GM10248 (cell line): ENCODE measurements around the gene RGS11.
A peak's percentile ranks its signal among the peaks of the same experiment; 100 is the strongest.

Source experiments
- CTCF ChIA-PET: fragments of 300-600 bp; sonication (Branson Sonifier 250); formaldehyde crosslinking; extraction: SDS; loops from one replicate; lab custom pipeline; 2021; ENCODE audit warnings: antibody characterized with exemption; lab: Yijun Ruan, JAX
- POLR2A ChIA-PET: fragments of 350-650 bp; sonication (Branson Sonifier 250); formaldehyde crosslinking; extraction: SDS; loops from one replicate; lab custom pipeline; 2020; ENCODE audit warnings: antibody characterized with exemption; lab: Yijun Ruan, JAX
- DNase-seq: peaks from one replicate; pipeline ENCODE4 v3.0.0; 2012; ENCODE audit errors: extremely low spot score
- TF ChIP-seq, protein P1 (sequence below): IDR thresholded peaks from 2 replicates; pipeline ENCODE4 v1.5.1; 2012; ENCODE audit warnings: mild to moderate bottlenecking, low read depth; ENCODE audit errors: extremely low read depth, missing control alignments, control extremely low read depth

The RGS11 gene

DNA sequence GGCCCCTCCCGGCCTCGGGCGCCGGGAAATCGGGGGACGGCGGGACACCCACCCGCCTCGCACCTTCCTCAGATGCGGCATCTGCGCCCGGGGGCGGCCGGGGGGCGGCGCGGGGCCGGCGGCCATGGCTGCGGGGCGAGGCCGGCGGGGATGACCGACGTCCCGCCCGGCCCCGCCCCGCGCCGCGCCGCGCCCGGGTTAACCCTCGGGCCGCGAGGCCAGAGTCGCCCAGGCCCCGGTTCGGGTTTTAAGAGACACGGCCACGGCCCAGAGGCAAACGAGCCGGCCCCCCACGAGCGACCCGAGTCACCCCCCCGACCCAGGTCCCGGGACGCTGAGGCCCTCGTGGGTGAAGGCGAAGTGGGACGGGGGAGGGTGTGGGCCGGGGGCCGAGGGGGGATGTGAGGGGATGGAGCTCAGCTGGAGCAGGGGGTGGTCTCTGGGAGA, at the start of gene RGS11:
Gene RGS11, minus strand, starts transcription at position 159 of the 447 bp plus-strand sequence. Its CDS starts 33 bp downstream, at position 126.
- POLR2A ChIA-PET = no interaction called here
- TF ChIP-seq, protein P1, sequence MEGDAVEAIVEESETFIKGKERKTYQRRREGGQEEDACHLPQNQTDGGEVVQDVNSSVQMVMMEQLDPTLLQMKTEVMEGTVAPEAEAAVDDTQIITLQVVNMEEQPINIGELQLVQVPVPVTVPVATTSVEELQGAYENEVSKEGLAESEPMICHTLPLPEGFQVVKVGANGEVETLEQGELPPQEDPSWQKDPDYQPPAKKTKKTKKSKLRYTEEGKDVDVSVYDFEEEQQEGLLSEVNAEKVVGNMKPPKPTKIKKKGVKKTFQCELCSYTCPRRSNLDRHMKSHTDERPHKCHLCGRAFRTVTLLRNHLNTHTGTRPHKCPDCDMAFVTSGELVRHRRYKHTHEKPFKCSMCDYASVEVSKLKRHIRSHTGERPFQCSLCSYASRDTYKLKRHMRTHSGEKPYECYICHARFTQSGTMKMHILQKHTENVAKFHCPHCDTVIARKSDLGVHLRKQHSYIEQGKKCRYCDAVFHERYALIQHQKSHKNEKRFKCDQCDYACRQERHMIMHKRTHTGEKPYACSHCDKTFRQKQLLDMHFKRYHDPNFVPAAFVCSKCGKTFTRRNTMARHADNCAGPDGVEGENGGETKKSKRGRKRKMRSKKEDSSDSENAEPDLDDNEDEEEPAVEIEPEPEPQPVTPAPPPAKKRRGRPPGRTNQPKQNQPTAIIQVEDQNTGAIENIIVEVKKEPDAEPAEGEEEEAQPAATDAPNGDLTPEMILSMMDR = no peak
- CTCF ChIA-PET = no interaction called here
- no peak for DNase-seq

- TF ChIP-seq, protein P1 = no peak
- POLR2A ChIA-PET = no interaction called here
- CTCF ChIA-PET = no interaction called here
- peak; percentile 69 for DNase-seq
These were observed 48.9 kb upstream of the RGS11 start for GRCh38 chr16:324451-325334.

- ChIA-PET POLR2A (no interaction called here), CTCF (no interaction called here)
- DNase-seq = no peak
- TF ChIP-seq, protein P1 = no peak
These were observed 48.4 kb upstream of the RGS11 start for GRCh38 chr16:324201-324450.

DNA sequence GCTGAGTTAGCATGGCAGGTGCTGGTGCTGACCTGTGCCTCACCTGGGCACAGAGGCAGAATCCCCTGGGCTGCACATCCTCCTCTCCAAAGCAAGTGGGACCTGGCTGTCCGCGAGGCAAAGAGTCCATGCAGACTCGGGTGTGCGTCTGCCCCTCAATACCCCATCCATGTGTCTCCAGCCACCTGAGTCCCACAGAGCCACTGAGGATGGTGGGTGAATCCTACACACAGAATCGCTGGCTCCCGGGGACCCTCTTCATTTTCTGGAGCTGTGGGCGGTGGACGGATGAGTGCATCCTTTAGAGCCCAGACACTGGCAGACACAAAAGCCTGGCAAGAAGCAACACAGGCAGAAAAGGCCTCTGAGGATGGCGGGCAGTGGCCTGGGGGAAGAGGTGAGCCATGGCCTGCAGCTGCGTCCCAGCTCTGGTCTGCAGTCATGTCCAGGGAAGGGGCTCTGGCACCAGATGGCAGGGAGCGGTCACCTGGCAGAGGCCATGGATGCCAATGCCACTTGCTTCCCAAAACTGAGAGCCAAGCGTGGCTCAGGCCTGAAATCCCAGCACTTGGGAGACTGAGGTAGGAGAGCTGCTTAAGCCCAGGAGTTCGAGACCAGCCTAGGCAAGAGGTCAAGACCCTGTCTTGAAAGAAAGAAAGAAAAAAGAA, 46.9 kb upstream of the RGS11 start:
- POLR2A ChIA-PET = no interaction called here
- CTCF ChIA-PET = interaction anchor here (1.2 kb wide), 1 partner anchor 21 kb away, joined by 3 read pairs; no protein-coding TSS in a partner anchor

GRCh38 chr16:321532-321931, 45.8 kb upstream of the RGS11 start:
- ChIA-PET CTCF (interaction anchor here (0.7 to 1.1 kb wide), 2 partner anchors 12 to 20 kb away, joined by 4 to 7 read pairs; no protein-coding TSS in a partner anchor), POLR2A (no interaction called here)
- TF ChIP-seq, protein P1 = no peak
- no peak for DNase-seq

More for the DNA sequence above, 46.9 kb upstream of the RGS11 start:
- no peak for DNase-seq
- TF ChIP-seq, protein P1 = no peak

- TF ChIP-seq, protein P1 = no peak
- no peak for DNase-seq
- POLR2A ChIA-PET = no interaction called here
- CTCF ChIA-PET = no interaction called here
These were observed 44.5 kb upstream of the RGS11 start for GRCh38 chr16:320206-320605.
